GM23338 (cell line): ENCODE data around the gene ADCK2. TPM values are rescaled to one million over a fixed set of nuclear protein-coding genes. Genes with fewer than 3 reads are reported as not detected.

Source experiments
- ATAC-seq: fragments of 200-7000 bp; cut with Tn5 transposase; 3 replicates; pipeline ENCODE4 v1.9.1; 2020
- DNase-seq: peaks from one replicate; pipeline ENCODE4 v3.0.0-alpha.2; 2015; ENCODE audit warnings: low spot score
- H2AFZ ChIP-seq: fragments of 200-600 bp; sonication (generic); 2 replicates; pipeline ENCODE4 v1.8.0; 2016; ENCODE audit warnings: antibody characterized with exemption, mild to moderate bottlenecking, moderate library complexity
- H3F3A ChIP-seq: fragments of 200-600 bp; sonication (generic); replicated peaks from 2 replicates; pipeline ENCODE4 v1.8.0; 2017; ENCODE audit warnings: antibody characterized with exemption, mixed run types, low read depth
- H3K27ac ChIP-seq: fragments of 200-600 bp; sonication (generic); 2 replicates; pipeline ENCODE4 v1.6.1; 2016; ENCODE audit warnings: low read depth
- H3K27me3 ChIP-seq: fragments of 200-600 bp; sonication (generic); 2 replicates; pipeline ENCODE4 v1.8.0; 2016; ENCODE audit warnings: mild to moderate bottlenecking, mixed run types, moderate library complexity; ENCODE audit not compliant: insufficient read depth
- H3K36me3 ChIP-seq: fragments of 200-600 bp; sonication (generic); 2 replicates; pipeline ENCODE4 v1.8.0; 2016; ENCODE audit warnings: mild to moderate bottlenecking; ENCODE audit not compliant: insufficient read depth
- H3K4me1 ChIP-seq: fragments of 200-600 bp; sonication (generic); 2 replicates; pipeline ENCODE4 v1.8.0; 2016; ENCODE audit warnings: mild to moderate bottlenecking, moderate library complexity; ENCODE audit not compliant: insufficient read depth
- H3K4me2 ChIP-seq: fragments of 200-600 bp; sonication (generic); 2 replicates; pipeline ENCODE4 v1.7.1; 2017; ENCODE audit warnings: mixed run types
- H3K4me3 ChIP-seq: fragments of 200-600 bp; sonication (generic); 2 replicates; pipeline ENCODE4 v1.6.1; 2016; ENCODE audit warnings: mixed run types
- H3K79me2 ChIP-seq: fragments of 200-600 bp; sonication (generic); replicated peaks from 2 replicates; pipeline ENCODE4 v1.8.0; 2017; ENCODE audit warnings: mild to moderate bottlenecking; ENCODE audit not compliant: insufficient read depth
- H3K9me2 ChIP-seq: fragments of 200-600 bp; sonication (generic); 2 replicates; pipeline ENCODE4 v1.8.0; 2017; ENCODE audit not compliant: insufficient read depth
- H4K20me1 ChIP-seq: fragments of 200-600 bp; sonication (generic); replicated peaks from 2 replicates; pipeline ENCODE4 v1.8.0; 2017; ENCODE audit warnings: mild to moderate bottlenecking; ENCODE audit not compliant: insufficient read depth
- H3K27ac Mint-ChIP-seq: 2 replicates; pipeline ENCODE4 v1.8.0; 2020; ENCODE audit warnings: inconsistent platforms, mild to moderate bottlenecking, moderate library complexity, mixed read lengths
- H3K27me3 Mint-ChIP-seq: 3 replicates; pipeline ENCODE4 v1.8.0; 2022; ENCODE audit warnings: low read depth, mild to moderate bottlenecking, moderate library complexity, mixed read lengths, inconsistent platforms; ENCODE audit not compliant: insufficient read depth, poor library complexity
- H3K36me3 Mint-ChIP-seq: 3 replicates; pipeline ENCODE4 v1.8.0; 2021; ENCODE audit warnings: low read depth, mild to moderate bottlenecking, inconsistent platforms, moderate library complexity, mixed read lengths
- H3K4me1 Mint-ChIP-seq: 3 replicates; pipeline ENCODE4 v1.8.0; 2020; ENCODE audit warnings: mild to moderate bottlenecking, inconsistent platforms, mixed read lengths
- H3K4me3 Mint-ChIP-seq: 3 replicates; pipeline ENCODE4 v1.8.0; 2021; ENCODE audit warnings: moderate library complexity, mild to moderate bottlenecking, inconsistent platforms, mixed read lengths
- H3K9me3 Mint-ChIP-seq: 3 replicates; pipeline ENCODE4 v1.8.0; 2020; ENCODE audit warnings: moderate library complexity, mild to moderate bottlenecking, inconsistent platforms, mixed read lengths
- CREB1 ChIP-seq: fragments of 250-450 bp; sonication (Bioruptor Pico); IDR thresholded peaks from 2 replicates; pipeline ENCODE4 v1.5.0; 2020; ENCODE audit warnings: low read depth, mild to moderate bottlenecking, moderate library complexity
- EZH2 ChIP-seq: fragments of 200-600 bp; sonication (generic); IDR thresholded peaks from one replicate; pipeline ENCODE4 v1.8.0; 2017; ENCODE audit warnings: antibody characterized with exemption, mild to moderate bottlenecking, low read depth; ENCODE audit not compliant: unreplicated experiment
- EZH2phosphoT487 ChIP-seq: fragments of 200-600 bp; sonication (generic); IDR thresholded peaks from one replicate; pipeline ENCODE4 v1.8.1; 2018; ENCODE audit warnings: antibody characterized with exemption; ENCODE audit not compliant: unreplicated experiment
- JUNB ChIP-seq: IDR thresholded peaks from one replicate; pipeline ENCODE4 v1.6.1; 2016; ENCODE audit warnings: antibody characterized with exemption; ENCODE audit not compliant: unreplicated experiment
- NANOG ChIP-seq: IDR thresholded peaks from 2 replicates; pipeline ENCODE4 v1.6.1; 2016; ENCODE audit warnings: antibody characterized with exemption, borderline replicate concordance
- POLR2AphosphoS5 ChIP-seq: IDR thresholded peaks from 2 replicates; pipeline ENCODE4 v1.6.1; 2016; ENCODE audit warnings: antibody characterized with exemption, low read depth
- STAT1 ChIP-seq: IDR thresholded peaks from one replicate; pipeline ENCODE4 v1.6.1; 2016; ENCODE audit warnings: antibody characterized with exemption; ENCODE audit not compliant: unreplicated experiment
- ZNF114 ChIP-seq: fragments of 250-450 bp; sonication (Bioruptor Pico); IDR thresholded peaks from 2 replicates; pipeline ENCODE4 v1.5.0; 2020; ENCODE audit warnings: mild to moderate bottlenecking, moderate library complexity
- ZNF331 ChIP-seq: fragments of 250-450 bp; sonication (Bioruptor Pico); IDR thresholded peaks from 2 replicates; pipeline ENCODE4 v1.5.0; 2020; ENCODE audit warnings: low read depth, mild to moderate bottlenecking, moderate library complexity
- polyA plus RNA-seq: library from polyadenylated mRNA; unstranded; fragments of >200 nt; fragmentation: Nextera tagmentation; extraction: Ambion mirVana; gene quantifications from 2 replicates; pipeline ENCODE4 v1.2.1, GENCODE V29; 2016
- total RNA-seq: library from RNA; depleted of rRNA; stranded (reverse); fragments of >200 nt; shearing (Covaris generic); gene quantifications from 2 replicates; pipeline ENCODE4 v1.2.3, GENCODE V29; 2014
- TF ChIP-seq, protein P1 (sequence below), 2 experiments: fragments of 200-600 bp in 1 of 2; sonication (generic) in 1 of 2; conservative IDR thresholded peaks; 2 replicates each; pipeline versions ENCODE4 v1.5.1 to v1.6.1; 2016 to 2017; ENCODE audit warnings: antibody characterized with exemption in 2 of 2, low read depth in 2 of 2, mild to moderate bottlenecking in 2 of 2, moderate library complexity in 1 of 2
- TF ChIP-seq, protein P2 (sequence below): fragments of 250-450 bp; sonication (Bioruptor Pico); IDR thresholded peaks from 2 replicates; pipeline ENCODE4 v1.5.0; 2020; ENCODE audit warnings: mild to moderate bottlenecking, moderate library complexity
- TF ChIP-seq, protein P3 (sequence below): IDR thresholded peaks from 2 replicates; pipeline ENCODE4 v1.6.1; 2016; ENCODE audit warnings: antibody characterized with exemption
- TF ChIP-seq, protein P4 (sequence below): IDR thresholded peaks from one replicate; pipeline ENCODE4 v1.6.1; 2018; ENCODE audit warnings: antibody characterized with exemption; ENCODE audit not compliant: unreplicated experiment

ADCK2 gene
- total and polyA plus RNA-seq, 2 experiments from 2014 or later: 4.7 to 14.4 TPM

DNA sequence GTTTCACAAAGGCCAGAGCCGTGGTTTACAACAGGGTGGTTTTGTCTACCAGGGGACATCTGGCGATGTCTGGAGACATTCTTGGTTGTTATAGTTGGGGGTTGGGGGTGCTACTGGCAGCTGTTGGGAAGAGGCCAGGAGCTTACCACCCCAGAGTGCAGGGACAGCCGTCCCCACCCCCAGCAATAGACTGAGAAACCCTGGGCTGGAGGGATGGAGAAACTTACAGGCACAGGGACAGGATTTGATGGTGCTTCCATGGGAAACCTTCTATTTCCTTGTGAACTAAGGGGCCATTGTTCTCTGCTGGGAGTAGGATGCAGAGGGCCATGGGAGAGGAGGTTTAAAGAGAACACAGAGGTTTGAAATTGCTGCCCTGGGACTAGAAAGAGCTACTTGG is 10.9 kb downstream of the ADCK2 start:
- Mint-ChIP-seq H3K36me3 (peaks cover 5% of the 10 kb centered on the region; the same call in 1 of the 3 replicates), H3K27ac (no peak overlapping the region), H3K4me3 (no peak overlapping the region), H3K27me3 (peaks cover 4% of the 10 kb centered on the region), H3K4me1 (no peaks in the 10 kb centered on the region; the same call in 2 of the 3 replicates), H3K9me3 (no peaks in the 10 kb centered on the region; the same call in 2 of the 3 replicates)
- H2AFZ ChIP-seq: no peak overlapping the region
- no peaks in the 10 kb centered on the region for H3F3A ChIP-seq
- H3K9me2 ChIP-seq: no peaks in the 10 kb centered on the region
- no peaks in the 10 kb centered on the region for H3K4me1 ChIP-seq
- TF ChIP-seq NANOG (no peak), CREB1 (CRISPR knock-in tag) (no peak), ZNF114 (CRISPR knock-in tag) (no peak), EZH2 (no peak), ZNF331 (CRISPR knock-in tag) (no peak), EZH2phosphoT487 (no peak), POLR2AphosphoS5 (no peak), JUNB (no peak), STAT1 (no peak)
- TF ChIP-seq, protein P1, sequence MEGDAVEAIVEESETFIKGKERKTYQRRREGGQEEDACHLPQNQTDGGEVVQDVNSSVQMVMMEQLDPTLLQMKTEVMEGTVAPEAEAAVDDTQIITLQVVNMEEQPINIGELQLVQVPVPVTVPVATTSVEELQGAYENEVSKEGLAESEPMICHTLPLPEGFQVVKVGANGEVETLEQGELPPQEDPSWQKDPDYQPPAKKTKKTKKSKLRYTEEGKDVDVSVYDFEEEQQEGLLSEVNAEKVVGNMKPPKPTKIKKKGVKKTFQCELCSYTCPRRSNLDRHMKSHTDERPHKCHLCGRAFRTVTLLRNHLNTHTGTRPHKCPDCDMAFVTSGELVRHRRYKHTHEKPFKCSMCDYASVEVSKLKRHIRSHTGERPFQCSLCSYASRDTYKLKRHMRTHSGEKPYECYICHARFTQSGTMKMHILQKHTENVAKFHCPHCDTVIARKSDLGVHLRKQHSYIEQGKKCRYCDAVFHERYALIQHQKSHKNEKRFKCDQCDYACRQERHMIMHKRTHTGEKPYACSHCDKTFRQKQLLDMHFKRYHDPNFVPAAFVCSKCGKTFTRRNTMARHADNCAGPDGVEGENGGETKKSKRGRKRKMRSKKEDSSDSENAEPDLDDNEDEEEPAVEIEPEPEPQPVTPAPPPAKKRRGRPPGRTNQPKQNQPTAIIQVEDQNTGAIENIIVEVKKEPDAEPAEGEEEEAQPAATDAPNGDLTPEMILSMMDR (conservative IDR thresholded peaks at IDR 0.05; ENCODE audit: low read depth in 2 of 2): no peak
- TF ChIP-seq, protein P2, sequence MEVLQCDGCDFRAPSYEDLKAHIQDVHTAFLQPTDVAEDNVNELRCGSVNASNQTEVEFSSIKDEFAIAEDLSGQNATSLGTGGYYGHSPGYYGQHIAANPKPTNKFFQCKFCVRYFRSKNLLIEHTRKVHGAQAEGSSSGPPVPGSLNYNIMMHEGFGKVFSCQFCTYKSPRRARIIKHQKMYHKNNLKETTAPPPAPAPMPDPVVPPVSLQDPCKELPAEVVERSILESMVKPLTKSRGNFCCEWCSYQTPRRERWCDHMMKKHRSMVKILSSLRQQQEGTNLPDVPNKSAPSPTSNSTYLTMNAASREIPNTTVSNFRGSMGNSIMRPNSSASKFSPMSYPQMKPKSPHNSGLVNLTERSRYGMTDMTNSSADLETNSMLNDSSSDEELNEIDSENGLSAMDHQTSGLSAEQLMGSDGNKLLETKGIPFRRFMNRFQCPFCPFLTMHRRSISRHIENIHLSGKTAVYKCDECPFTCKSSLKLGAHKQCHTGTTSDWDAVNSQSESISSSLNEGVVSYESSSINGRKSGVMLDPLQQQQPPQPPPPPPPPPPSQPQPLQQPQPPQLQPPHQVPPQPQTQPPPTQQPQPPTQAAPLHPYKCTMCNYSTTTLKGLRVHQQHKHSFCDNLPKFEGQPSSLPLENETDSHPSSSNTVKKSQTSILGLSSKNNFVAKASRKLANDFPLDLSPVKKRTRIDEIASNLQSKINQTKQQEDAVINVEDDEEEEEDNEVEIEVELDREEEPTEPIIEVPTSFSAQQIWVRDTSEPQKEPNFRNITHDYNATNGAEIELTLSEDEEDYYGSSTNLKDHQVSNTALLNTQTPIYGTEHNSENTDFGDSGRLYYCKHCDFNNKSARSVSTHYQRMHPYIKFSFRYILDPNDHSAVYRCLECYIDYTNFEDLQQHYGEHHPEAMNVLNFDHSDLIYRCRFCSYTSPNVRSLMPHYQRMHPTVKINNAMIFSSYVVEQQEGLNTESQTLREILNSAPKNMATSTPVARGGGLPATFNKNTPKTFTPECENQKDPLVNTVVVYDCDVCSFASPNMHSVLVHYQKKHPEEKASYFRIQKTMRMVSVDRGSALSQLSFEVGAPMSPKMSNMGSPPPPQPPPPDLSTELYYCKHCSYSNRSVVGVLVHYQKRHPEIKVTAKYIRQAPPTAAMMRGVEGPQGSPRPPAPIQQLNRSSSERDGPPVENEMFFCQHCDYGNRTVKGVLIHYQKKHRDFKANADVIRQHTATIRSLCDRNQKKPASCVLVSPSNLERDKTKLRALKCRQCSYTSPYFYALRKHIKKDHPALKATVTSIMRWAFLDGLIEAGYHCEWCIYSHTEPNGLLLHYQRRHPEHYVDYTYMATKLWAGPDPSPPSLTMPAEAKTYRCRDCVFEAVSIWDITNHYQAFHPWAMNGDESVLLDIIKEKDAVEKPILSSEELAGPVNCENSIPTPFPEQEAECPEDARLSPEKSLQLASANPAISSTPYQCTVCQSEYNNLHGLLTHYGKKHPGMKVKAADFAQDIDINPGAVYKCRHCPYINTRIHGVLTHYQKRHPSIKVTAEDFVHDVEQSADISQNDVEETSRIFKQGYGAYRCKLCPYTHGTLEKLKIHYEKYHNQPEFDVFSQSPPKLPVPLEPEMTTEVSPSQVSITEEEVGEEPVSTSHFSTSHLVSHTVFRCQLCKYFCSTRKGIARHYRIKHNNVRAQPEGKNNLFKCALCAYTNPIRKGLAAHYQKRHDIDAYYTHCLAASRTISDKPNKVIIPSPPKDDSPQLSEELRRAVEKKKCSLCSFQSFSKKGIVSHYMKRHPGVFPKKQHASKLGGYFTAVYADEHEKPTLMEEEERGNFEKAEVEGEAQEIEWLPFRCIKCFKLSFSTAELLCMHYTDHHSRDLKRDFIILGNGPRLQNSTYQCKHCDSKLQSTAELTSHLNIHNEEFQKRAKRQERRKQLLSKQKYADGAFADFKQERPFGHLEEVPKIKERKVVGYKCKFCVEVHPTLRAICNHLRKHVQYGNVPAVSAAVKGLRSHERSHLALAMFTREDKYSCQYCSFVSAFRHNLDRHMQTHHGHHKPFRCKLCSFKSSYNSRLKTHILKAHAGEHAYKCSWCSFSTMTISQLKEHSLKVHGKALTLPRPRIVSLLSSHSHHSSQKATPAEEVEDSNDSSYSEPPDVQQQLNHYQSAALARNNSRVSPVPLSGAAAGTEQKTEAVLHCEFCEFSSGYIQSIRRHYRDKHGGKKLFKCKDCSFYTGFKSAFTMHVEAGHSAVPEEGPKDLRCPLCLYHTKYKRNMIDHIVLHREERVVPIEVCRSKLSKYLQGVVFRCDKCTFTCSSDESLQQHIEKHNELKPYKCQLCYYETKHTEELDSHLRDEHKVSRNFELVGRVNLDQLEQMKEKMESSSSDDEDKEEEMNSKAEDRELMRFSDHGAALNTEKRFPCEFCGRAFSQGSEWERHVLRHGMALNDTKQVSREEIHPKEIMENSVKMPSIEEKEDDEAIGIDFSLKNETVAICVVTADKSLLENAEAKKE (CRISPR knock-in tag): no peak
- TF ChIP-seq, protein P3, sequence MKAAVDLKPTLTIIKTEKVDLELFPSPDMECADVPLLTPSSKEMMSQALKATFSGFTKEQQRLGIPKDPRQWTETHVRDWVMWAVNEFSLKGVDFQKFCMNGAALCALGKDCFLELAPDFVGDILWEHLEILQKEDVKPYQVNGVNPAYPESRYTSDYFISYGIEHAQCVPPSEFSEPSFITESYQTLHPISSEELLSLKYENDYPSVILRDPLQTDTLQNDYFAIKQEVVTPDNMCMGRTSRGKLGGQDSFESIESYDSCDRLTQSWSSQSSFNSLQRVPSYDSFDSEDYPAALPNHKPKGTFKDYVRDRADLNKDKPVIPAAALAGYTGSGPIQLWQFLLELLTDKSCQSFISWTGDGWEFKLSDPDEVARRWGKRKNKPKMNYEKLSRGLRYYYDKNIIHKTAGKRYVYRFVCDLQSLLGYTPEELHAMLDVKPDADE: no peak
- TF ChIP-seq, protein P4, sequence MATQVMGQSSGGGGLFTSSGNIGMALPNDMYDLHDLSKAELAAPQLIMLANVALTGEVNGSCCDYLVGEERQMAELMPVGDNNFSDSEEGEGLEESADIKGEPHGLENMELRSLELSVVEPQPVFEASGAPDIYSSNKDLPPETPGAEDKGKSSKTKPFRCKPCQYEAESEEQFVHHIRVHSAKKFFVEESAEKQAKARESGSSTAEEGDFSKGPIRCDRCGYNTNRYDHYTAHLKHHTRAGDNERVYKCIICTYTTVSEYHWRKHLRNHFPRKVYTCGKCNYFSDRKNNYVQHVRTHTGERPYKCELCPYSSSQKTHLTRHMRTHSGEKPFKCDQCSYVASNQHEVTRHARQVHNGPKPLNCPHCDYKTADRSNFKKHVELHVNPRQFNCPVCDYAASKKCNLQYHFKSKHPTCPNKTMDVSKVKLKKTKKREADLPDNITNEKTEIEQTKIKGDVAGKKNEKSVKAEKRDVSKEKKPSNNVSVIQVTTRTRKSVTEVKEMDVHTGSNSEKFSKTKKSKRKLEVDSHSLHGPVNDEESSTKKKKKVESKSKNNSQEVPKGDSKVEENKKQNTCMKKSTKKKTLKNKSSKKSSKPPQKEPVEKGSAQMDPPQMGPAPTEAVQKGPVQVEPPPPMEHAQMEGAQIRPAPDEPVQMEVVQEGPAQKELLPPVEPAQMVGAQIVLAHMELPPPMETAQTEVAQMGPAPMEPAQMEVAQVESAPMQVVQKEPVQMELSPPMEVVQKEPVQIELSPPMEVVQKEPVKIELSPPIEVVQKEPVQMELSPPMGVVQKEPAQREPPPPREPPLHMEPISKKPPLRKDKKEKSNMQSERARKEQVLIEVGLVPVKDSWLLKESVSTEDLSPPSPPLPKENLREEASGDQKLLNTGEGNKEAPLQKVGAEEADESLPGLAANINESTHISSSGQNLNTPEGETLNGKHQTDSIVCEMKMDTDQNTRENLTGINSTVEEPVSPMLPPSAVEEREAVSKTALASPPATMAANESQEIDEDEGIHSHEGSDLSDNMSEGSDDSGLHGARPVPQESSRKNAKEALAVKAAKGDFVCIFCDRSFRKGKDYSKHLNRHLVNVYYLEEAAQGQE: no peak
- H3K4me2 ChIP-seq: no peak overlapping the region
- no peak overlapping the region for H3K27ac ChIP-seq
- no peaks in the 10 kb centered on the region for H3K79me2 ChIP-seq
- no peak for ATAC-seq
- no peaks in the 10 kb centered on the region; the same call in 1 of the 2 replicates for H3K36me3 ChIP-seq
- no peak for DNase-seq
- H3K4me3 ChIP-seq: no peak overlapping the region
- H4K20me1 ChIP-seq: no peaks in the 10 kb centered on the region
- no peaks in the 10 kb centered on the region for H3K27me3 ChIP-seq
